ENCODE data around the gene CPEB2. TPM values are rescaled to one million over a fixed set of nuclear protein-coding genes. Genes with fewer than 3 reads are reported as not detected.

CPEB2 gene
- total and polyA plus RNA-seq, 9 of the 15 experiments (the other 6 are each of a cell fraction or from before 2014, with no cell fraction given) = 0.39 to 3.0 (median 1.4) TPM

DNA sequence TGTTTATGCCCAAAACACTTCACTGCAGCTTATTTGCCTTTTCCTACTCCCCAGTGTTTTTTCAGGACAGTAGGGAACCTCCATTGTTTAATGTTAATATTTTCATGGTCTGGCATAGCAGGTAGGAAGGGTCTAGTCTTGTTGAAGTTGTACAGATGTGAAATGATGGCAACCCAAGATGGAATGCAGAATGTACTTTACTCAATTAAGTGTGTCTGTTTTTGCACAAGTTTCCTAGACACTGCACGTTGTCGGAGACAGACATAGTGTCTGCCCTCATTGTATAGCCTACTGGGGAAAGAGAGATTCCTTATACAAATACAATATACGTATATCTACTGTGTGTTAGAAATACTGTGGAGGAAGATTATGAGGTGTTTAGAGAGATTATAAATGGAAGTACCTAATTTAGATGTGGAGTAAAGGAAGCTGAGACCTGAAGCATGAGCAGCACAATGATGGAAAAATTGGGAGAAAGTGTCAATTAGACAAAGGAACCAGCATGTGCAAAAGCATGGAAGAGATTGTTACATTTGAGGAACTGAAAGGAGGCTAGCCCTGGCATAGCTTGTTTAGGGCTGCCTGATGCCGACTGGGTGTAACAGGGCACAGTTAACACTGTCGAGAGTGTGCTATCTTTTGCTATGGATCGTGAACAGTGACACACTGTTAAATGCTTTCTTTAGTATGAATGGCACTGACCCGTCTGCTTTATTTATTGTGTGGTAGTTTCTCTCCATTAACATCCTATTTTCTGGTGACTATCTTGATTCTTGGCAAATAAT lies 18.4 kb downstream of the CPEB2 start:
- no peaks in the 10 kb centered on the region; a peak in 1 of 5 replicates for H3K4me1 ChIP-seq (replicated peaks in 1 of 2; ENCODE audit: control insufficient read depth in 2 of 2, insufficient read depth in 2 of 2, low read length in 2 of 2)
- H3K27ac ChIP-seq (ENCODE audit: extremely low read depth, low read depth, low read length) = no peak overlapping the region
- ATAC-seq (peak; percentile 43), DNase-seq (ENCODE audit: extremely low read depth in 1 of 4, low spot score in 3 of 4) (no peak), FAIRE-seq (no peak)
- intact Hi-C loops (cut with micrococcal nuclease) = no loop called here
- no peak overlapping the region for H3K4me3 ChIP-seq
- BruUV-seq (replicated peaks) = no TSS peak
- no peaks in the 10 kb centered on the region for H3K27me3 ChIP-seq (ENCODE audit: control insufficient read depth in 2 of 2, insufficient read depth in 2 of 2, low read length in 2 of 2)
- no peaks in the 10 kb centered on the region for H3K9me3 ChIP-seq (replicated peaks; ENCODE audit: control insufficient read depth, insufficient read depth, low read depth, low read length)
- H3K79me2 ChIP-seq (ENCODE audit: control insufficient read depth, insufficient read depth, low read length) = no peaks in the 10 kb centered on the region
- no peak overlapping the region for H3K9ac ChIP-seq (ENCODE audit: insufficient read depth in 1 of 2, low read depth in 2 of 2, low read length in 2 of 2)
- POLR2A ChIA-PET = interaction anchor here (1.0 to 1.3 kb wide), 3 partner anchors 9 to 14 kb away, joined by 3 to 4 read pairs (median 3); no protein-coding TSS in a partner anchor
- WGBS (ENCODE audit: insufficient coverage, low coverage, missing lambda C conversion rate) = 77% methylated on average over 7 of the region's 7 CpGs
- in situ Hi-C loops (cut with MboI) = loop anchor here (25.0 kb wide), 1 partner anchor 642 kb away; the partner anchor contains the start of gene FBXL5
- H2AFZ ChIP-seq (ENCODE audit: low read depth, low read length) = no peak overlapping the region
- H3K4me2 ChIP-seq (ENCODE audit: insufficient read depth, low read length) = no peak overlapping the region
- no peaks in the 10 kb centered on the region for H3K9me1 ChIP-seq (ENCODE audit: control insufficient read depth, insufficient read depth, low read length)
- peaks cover 15% of the 10 kb centered on the region; the same call in 2 of the 3 replicates for H3K36me3 ChIP-seq (ENCODE audit: control insufficient read depth, insufficient read depth, low read length)
- no peaks in the 10 kb centered on the region for H4K20me1 ChIP-seq (replicated peaks; ENCODE audit: control insufficient read depth, insufficient read depth, low read length)
- CTCF ChIA-PET (ENCODE audit: low intra/inter-chr PET ratio) = no interaction called here
- TF ChIP-seq THRAP3 (IDR thresholded peaks at IDR 0.05; ENCODE audit: borderline replicate concordance) (no peak), SRSF1 (IDR thresholded peaks at IDR 0.05; ENCODE audit: low read depth, low read length) (no peak), RUNX1 (IDR thresholded peaks at IDR 0.05; ENCODE audit: low read depth) (no peak), ZNF561 (CRISPR knock-in tag; conservative IDR thresholded peaks at IDR 0.05) (no peak), ETV6 (IDR thresholded peaks at IDR 0.05; ENCODE audit: borderline replicate concordance in 1 of 2, low read depth in 2 of 2, low read length in 1 of 2) (no peak), ETV6 (CRISPR knock-in tag; IDR thresholded peaks at IDR 0.05; ENCODE audit: borderline replicate concordance) (no peak), ZNF695 (CRISPR knock-in tag; IDR thresholded peaks at IDR 0.05) (no peak), HMGN3 (IDR thresholded peaks at IDR 0.05; ENCODE audit: borderline replicate concordance, extremely low read depth, insufficient read length, low read depth, low read length) (no peak), BRF2 (IDR thresholded peaks at IDR 0.05; ENCODE audit: borderline replicate concordance, insufficient read depth, insufficient read length) (no peak), NUFIP1 (IDR thresholded peaks at IDR 0.05; ENCODE audit: partially characterized antibody) (no peak), TFAP4 (CRISPR knock-in tag; IDR thresholded peaks at IDR 0.05; ENCODE audit: borderline replicate concordance) (no peak)
- TF ChIP-seq, protein P1, sequence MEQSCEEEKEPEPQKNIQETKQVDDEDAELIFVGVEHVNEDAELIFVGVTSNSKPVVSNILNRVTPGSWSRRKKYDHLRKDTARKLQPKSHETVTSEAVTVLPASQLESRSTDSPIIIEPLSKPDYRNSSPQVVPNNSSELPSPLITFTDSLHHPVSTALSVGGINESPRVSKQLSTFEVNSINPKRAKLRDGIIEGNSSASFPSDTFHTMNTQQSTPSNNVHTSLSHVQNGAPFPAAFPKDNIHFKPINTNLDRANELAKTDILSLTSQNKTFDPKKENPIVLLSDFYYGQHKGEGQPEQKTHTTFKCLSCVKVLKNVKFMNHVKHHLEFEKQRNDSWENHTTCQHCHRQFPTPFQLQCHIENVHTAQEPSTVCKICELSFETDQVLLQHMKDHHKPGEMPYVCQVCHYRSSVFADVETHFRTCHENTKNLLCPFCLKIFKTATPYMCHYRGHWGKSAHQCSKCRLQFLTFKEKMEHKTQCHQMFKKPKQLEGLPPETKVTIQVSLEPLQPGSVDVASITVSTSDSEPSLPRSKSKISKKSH (CRISPR knock-in tag; IDR thresholded peaks at IDR 0.05) = no peak
- TF ChIP-seq, protein P2, sequence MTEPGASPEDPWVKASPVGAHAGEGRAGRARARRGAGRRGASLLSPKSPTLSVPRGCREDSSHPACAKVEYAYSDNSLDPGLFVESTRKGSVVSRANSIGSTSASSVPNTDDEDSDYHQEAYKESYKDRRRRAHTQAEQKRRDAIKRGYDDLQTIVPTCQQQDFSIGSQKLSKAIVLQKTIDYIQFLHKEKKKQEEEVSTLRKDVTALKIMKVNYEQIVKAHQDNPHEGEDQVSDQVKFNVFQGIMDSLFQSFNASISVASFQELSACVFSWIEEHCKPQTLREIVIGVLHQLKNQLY (CRISPR knock-in tag; conservative IDR thresholded peaks at IDR 0.05) = no peak
- TF ChIP-seq, protein P3, sequence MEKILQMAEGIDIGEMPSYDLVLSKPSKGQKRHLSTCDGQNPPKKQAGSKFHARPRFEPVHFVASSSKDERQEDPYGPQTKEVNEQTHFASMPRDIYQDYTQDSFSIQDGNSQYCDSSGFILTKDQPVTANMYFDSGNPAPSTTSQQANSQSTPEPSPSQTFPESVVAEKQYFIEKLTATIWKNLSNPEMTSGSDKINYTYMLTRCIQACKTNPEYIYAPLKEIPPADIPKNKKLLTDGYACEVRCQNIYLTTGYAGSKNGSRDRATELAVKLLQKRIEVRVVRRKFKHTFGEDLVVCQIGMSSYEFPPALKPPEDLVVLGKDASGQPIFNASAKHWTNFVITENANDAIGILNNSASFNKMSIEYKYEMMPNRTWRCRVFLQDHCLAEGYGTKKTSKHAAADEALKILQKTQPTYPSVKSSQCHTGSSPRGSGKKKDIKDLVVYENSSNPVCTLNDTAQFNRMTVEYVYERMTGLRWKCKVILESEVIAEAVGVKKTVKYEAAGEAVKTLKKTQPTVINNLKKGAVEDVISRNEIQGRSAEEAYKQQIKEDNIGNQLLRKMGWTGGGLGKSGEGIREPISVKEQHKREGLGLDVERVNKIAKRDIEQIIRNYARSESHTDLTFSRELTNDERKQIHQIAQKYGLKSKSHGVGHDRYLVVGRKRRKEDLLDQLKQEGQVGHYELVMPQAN (IDR thresholded peaks at IDR 0.05; ENCODE audit: borderline replicate concordance) = no peak
